SK-N-SH (cell line): ENCODE data around the gene GRAMD1B. TPM values are rescaled to one million over a fixed set of nuclear protein-coding genes. Genes with fewer than 3 reads are reported as not detected.
A peak's percentile ranks its signal among the peaks of the same experiment; 100 is the strongest.

Experiments used
- CTCF ChIA-PET: fragments of 300-600, 350-600 bp; formaldehyde crosslinking; extraction: SDS; loops from one replicate; lab custom pipeline; 2021; lab: Yijun Ruan, JAX
- POLR2A ChIA-PET: fragments of 350-600 bp; sonication (Branson Sonifier 250); formaldehyde crosslinking; extraction: SDS; loops from one replicate; lab custom pipeline; 2020; ENCODE audit warnings: antibody characterized with exemption, inconsistent platforms; lab: Yijun Ruan, JAX
- DNase-seq: peaks from one replicate; pipeline ENCODE4 v3.0.0; 2012
- H2AFZ ChIP-seq: fragments of 200-600 bp; sonication (generic); 2 replicates; pipeline ENCODE4 v1.8.1; 2016; ENCODE audit warnings: antibody characterized with exemption, mild to moderate bottlenecking, low read depth
- H3F3A ChIP-seq: fragments of 200-600 bp; sonication (generic); replicated peaks from 2 replicates; pipeline ENCODE3; 2016; ENCODE audit warnings: antibody characterized with exemption, mild to moderate bottlenecking; ENCODE audit not compliant: insufficient read depth
- H3K27ac ChIP-seq, 2 experiments: fragments of 200-500 bp in 1 of 2; fragments of 200-600 bp in 1 of 2; sonication (Bioruptor generic) in 1 of 2; sonication (generic), shearing (Covaris generic) in 1 of 2; 2 replicates each; pipeline versions ENCODE4 v1.5.1 to v1.6.1; 2014 to 2016; ENCODE audit warnings: low read depth in 2 of 2, inconsistent platforms in 1 of 2, low read length in 1 of 2, mild to moderate bottlenecking in 1 of 2, mixed read lengths in 1 of 2
- H3K27me3 ChIP-seq: fragments of 200-600 bp; sonication (generic), shearing (Covaris generic); 2 replicates; pipeline ENCODE4 v1.6.1; 2016; ENCODE audit warnings: mixed run types; ENCODE audit not compliant: insufficient read depth
- H3K36me3 ChIP-seq, 2 experiments: fragments of 200-500 bp in 1 of 2; fragments of 200-600 bp in 1 of 2; sonication (Bioruptor generic) in 1 of 2; sonication (generic) in 1 of 2; replicated peaks in 1 of 2; 2 replicates each; pipeline versions ENCODE3 to v1.5.1; 2014 to 2016; ENCODE audit warnings: low read length in 1 of 2, mild to moderate bottlenecking in 1 of 2; ENCODE audit not compliant: insufficient read depth in 2 of 2, control insufficient read depth in 1 of 2
- H3K4me1 ChIP-seq, 2 experiments: fragments of 200-500 bp in 1 of 2; fragments of 200-600 bp in 1 of 2; sonication (Bioruptor generic) in 1 of 2; sonication (generic), shearing (Covaris generic) in 1 of 2; 2 replicates each; pipeline versions ENCODE4 v1.5.1 to v1.6.1; 2014 to 2016; ENCODE audit warnings: low read depth in 1 of 2, low read length in 1 of 2, mixed run types in 1 of 2; ENCODE audit not compliant: insufficient read depth in 2 of 2, control insufficient read depth in 1 of 2
- H3K4me2 ChIP-seq: fragments of 200-600 bp; sonication (generic), shearing (Covaris generic); 2 replicates; pipeline ENCODE4 v1.6.1; 2017; ENCODE audit warnings: mixed run types
- H3K4me3 ChIP-seq, 2 experiments: fragments of 200-500 bp in 1 of 2; fragments of 200-600 bp in 1 of 2; sonication (Bioruptor generic) in 1 of 2; sonication (generic), shearing (Covaris generic) in 1 of 2; 2 replicates each; pipeline versions ENCODE4 v1.5.1 to v1.8.1; 2014 to 2016; ENCODE audit warnings: low read depth in 2 of 2, inconsistent platforms in 1 of 2, low read length in 1 of 2, mild to moderate bottlenecking in 1 of 2, mixed read lengths in 1 of 2, moderate library complexity in 1 of 2
- H3K79me2 ChIP-seq: fragments of 200-600 bp; sonication (generic); 2 replicates; pipeline ENCODE4 v1.8.1; 2017; ENCODE audit warnings: mild to moderate bottlenecking; ENCODE audit not compliant: insufficient read depth
- H3K9ac ChIP-seq: fragments of 200-600 bp; sonication (generic); 2 replicates; pipeline ENCODE4 v1.6.1; 2017; ENCODE audit warnings: mixed run types
- H3K9me2 ChIP-seq: fragments of 200-600 bp; sonication (generic); 2 replicates; pipeline ENCODE4 v1.6.1; 2017; ENCODE audit warnings: mixed run types
- H3K9me3 ChIP-seq: fragments of 200-600 bp; sonication (generic); 2 replicates; pipeline ENCODE4 v1.6.1; 2017; ENCODE audit warnings: mixed run types, mild to moderate bottlenecking, moderate library complexity
- H4K20me1 ChIP-seq: fragments of 200-600 bp; sonication (generic); 2 replicates; pipeline ENCODE4 v1.6.1; 2017; ENCODE audit warnings: mild to moderate bottlenecking, mixed run types; ENCODE audit not compliant: insufficient read depth
- CHD2 ChIP-seq: fragments of 150-350 bp; IDR thresholded peaks from 2 replicates; pipeline ENCODE4 v1.6.1; 2018; ENCODE audit warnings: low read length; ENCODE audit not compliant: partially characterized antibody
- CTCF ChIP-seq: fragments of 200-600 bp; sonication (generic); IDR thresholded peaks from 2 replicates; pipeline ENCODE4 v1.6.1; 2017; ENCODE audit warnings: antibody characterized with exemption, mild to moderate bottlenecking, moderate library complexity
- GATA2 ChIP-seq: sonication (generic); formaldehyde crosslinking; IDR thresholded peaks from 2 replicates; pipeline ENCODE4 v1.5.0; 2020; ENCODE audit warnings: mild to moderate bottlenecking, missing genetic modification reagents
- MAX ChIP-seq: IDR thresholded peaks from 2 replicates; pipeline ENCODE4 v1.4.0; 2012; ENCODE audit warnings: low read depth
- MXI1 ChIP-seq: IDR thresholded peaks from 2 replicates; pipeline ENCODE4 v1.6.1; 2012; ENCODE audit warnings: mild to moderate bottlenecking, low read depth, low read length, improper control_type of control experiment
- PBX3 ChIP-seq: IDR thresholded peaks from 2 replicates; pipeline ENCODE4; 2012
- POLR2AphosphoS5 ChIP-seq: IDR thresholded peaks from 2 replicates; pipeline ENCODE4 v1.6.1; 2012; ENCODE audit warnings: low read depth, low read length
- RAD21 ChIP-seq: IDR thresholded peaks from 2 replicates; pipeline ENCODE4 v1.6.1; 2012; ENCODE audit warnings: mild to moderate bottlenecking, low read length
- RFX5 ChIP-seq: IDR thresholded peaks from 2 replicates; pipeline ENCODE4 v1.6.1; 2012; ENCODE audit warnings: mild to moderate bottlenecking, improper control_type of control experiment, low read length
- SMC3 ChIP-seq: IDR thresholded peaks from 2 replicates; pipeline ENCODE4 v1.6.1; 2012; ENCODE audit warnings: low read depth, low read length, improper control_type of control experiment
- TCF12 ChIP-seq: IDR thresholded peaks from 2 replicates; pipeline ENCODE4 v1.4.0; 2012
- USF2 ChIP-seq: fragments of 150-350 bp; IDR thresholded peaks from 2 replicates; pipeline ENCODE4 v1.6.1; 2017; ENCODE audit warnings: antibody characterized with exemption, low read length, low read depth, borderline replicate concordance
- WGBS: methylation state at CpG from one replicate; pipeline ENCODE4 v1.1.6; 2017; ENCODE audit warnings: low lambda C conversion rate; 5-methylcytosine and 5-hydroxymethylcytosine counted together
- polyA plus RNA-seq, 3 experiments: library from polyadenylated mRNA; depleted of rRNA; stranded (reverse); fragments of >200 nt; gene quantifications; 2 replicates each; pipeline ENCODE4 v1.2.3, GENCODE V29; 2012

The GRAMD1B gene
- polyA plus RNA-seq, 1 of the 3 experiments (the other 2 are of a cell fraction): 14.5 TPM

GRCh38 chr11:123576501-123576900 is 146.4 kb downstream of the GRAMD1B start:
- Histone ChIP-seq H3K4me3 (no peak overlapping the region), H3K36me3 (no peaks in the 10 kb centered on the region), H3K27me3 (no peaks in the 10 kb centered on the region), H3K9ac (no peak overlapping the region), H3F3A (peaks cover 6% of the 10 kb centered on the region), H2AFZ (no peak overlapping the region), H3K4me1 (peaks cover 6 to 10% of the 10 kb centered on the region in 2 experiments; a peak in 2 of 4 replicates), H4K20me1 (peaks cover 11% of the 10 kb centered on the region; the same call in 1 of the 2 replicates), H3K9me3 (no peaks in the 10 kb centered on the region), H3K4me2 (no peak overlapping the region), H3K27ac (no peak overlapping the region), H3K9me2 (no peaks in the 10 kb centered on the region), H3K79me2 (no peaks in the 10 kb centered on the region)
- CTCF ChIA-PET: interaction anchor here (0.6 to 2.7 kb wide), 57 partner anchors 10 to 514 kb away, joined by 3 to 50 read pairs (median 4); partner anchors contain the start of genes HSPA8 and SCN3B
- POLR2A ChIA-PET: interaction anchor here (1.7 kb wide), 1 partner anchor 67 kb away, joined by 4 read pairs; no protein-coding TSS in a partner anchor
- no peak for DNase-seq
- TF ChIP-seq PBX3 (no peak), POLR2AphosphoS5 (no peak), TCF12 (no peak), RFX5 (no peak), GATA2 (CRISPR knock-in tag) (no peak), CHD2 (no peak), USF2 (no peak)
- WGBS: 55% methylated on average over 3 of the region's 3 CpGs

GRCh38 chr11:123577081-123577598 is 147.1 kb downstream of the GRAMD1B start:
- no peaks in the 10 kb centered on the region for H3K79me2 ChIP-seq
- CTCF ChIA-PET: interaction anchor here (0.6 to 2.7 kb wide), 59 partner anchors 9 to 515 kb away, joined by 3 to 50 read pairs (median 4); partner anchors contain the start of genes HSPA8 and SCN3B
- H3K4me1 ChIP-seq: peaks cover 6 to 16% of the 10 kb centered on the region in 2 experiments; a peak in 2 of 4 replicates
- no peaks in the 10 kb centered on the region for H3K9me2 ChIP-seq
- POLR2A ChIA-PET: interaction anchor here (1.7 kb wide), 1 partner anchor 68 kb away, joined by 4 read pairs; no protein-coding TSS in a partner anchor
- 62% methylated on average over 36 of the region's 37 CpGs for WGBS
- no peaks in the 10 kb centered on the region for H3K27me3 ChIP-seq
- H3K27ac ChIP-seq: no peak overlapping the region
- H3K9ac ChIP-seq: no peak overlapping the region
- no peak overlapping the region for H2AFZ ChIP-seq
- DNase-seq: peak; percentile 91
- TF ChIP-seq TCF12 (no peak), RFX5 (no peak), SMC3 (peak; percentile 95), CTCF (peak; percentile 88), RAD21 (peak; percentile 92), MAX (0 out of 2 replicates have a peak, but pooled peaks have one; percentile 41), MXI1 (no peak)
- no peaks in the 10 kb centered on the region for H3K9me3 ChIP-seq
- peaks cover 6% of the 10 kb centered on the region for H3F3A ChIP-seq
- no peaks in the 10 kb centered on the region for H3K36me3 ChIP-seq
- no peak overlapping the region for H3K4me2 ChIP-seq
- H3K4me3 ChIP-seq: peak overlapping the region in 1 of 2 experiments; percentile 27; a peak in 1 of 4 replicates
- H4K20me1 ChIP-seq: peaks cover 11% of the 10 kb centered on the region; the same call in 1 of the 2 replicates
